ENCODE results near the gene LDB2.
"Not testable (repeated sequence)": the region's sequence is repeated elsewhere in the genome, so short reads cannot be mapped to it uniquely, and the experiment has no call there.

LDB2 gene

DNA sequence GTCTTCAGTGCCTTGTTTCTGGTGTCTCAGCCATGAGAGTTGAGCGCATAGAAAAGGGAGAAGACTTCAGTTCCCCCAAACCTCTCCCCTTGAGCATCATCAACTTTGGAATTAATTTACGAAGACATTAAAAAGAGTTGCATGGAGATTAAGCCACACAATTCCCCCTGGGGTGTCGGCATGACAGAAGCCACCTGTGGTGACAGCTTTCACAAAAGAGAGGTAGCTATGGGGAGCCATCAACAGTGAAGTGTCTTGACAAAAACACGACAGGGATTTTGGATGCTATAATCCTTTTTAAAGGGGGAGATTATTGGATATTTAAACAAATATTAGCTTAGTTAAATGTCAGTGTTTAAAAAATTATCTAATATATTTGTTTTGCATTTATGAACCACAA lies 307.6 kb downstream of the LDB2 start:
- no peak for DNase-seq

DNA sequence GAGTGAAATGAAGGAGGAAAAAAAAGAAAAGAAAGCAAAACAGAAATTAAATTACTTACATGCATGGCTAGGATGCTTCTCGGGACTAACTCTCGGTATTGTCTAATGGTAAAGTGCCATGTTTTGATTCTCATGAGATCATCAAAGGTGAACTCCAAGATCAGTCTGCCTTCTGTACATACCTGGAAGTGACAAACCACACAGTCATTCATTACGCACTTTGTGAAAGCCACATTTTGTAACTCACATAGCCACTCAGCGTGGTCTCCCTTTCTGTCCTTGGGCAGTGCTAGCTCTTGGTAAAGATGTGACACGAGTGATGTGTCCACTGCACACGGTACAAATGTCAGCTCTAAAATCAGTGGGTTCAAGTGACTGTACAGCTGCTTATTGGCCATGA lies 309.8 kb downstream of the LDB2 start:
- no peak for DNase-seq

DNA sequence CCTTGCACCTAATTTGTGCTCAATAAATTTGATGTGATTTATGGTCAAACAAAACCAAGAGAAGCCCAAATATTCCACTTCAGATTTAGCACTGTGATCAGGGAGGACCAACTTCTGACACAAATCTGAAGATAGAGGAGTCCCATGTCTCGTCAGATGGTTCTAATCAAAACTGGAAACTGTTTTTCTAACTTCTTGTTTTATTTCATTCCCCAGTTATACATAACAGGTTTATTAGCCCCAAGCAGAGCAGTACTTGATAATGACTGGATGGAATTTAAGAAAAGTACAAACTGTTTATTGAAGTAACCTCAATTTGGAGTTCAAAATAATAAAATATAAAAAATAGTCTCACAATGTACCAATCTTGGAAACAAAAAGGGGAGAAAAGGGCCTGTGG lies 310.3 kb downstream of the LDB2 start:
- DNase-seq: no peak

DNA sequence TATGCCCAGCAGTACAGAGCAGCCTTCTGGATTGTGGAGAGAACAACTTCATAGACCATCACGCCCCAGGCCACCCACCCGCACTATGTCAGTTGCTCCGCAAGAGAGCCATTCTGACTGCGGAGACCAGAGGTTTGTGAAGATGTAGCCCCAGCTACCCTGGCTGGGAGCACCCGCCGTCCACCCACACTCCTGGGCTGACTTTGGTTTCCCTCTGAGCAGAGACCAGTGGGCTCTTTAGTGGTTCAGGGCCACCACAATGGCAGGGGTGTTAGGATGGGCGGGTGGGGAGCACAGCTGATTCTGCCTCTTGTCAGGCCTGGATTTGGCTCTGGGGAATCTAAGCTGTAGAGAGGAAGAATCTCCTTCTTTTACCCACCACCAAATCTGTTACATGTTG lies 313.4 kb downstream of the LDB2 start:
- DNase-seq: no peak

DNA sequence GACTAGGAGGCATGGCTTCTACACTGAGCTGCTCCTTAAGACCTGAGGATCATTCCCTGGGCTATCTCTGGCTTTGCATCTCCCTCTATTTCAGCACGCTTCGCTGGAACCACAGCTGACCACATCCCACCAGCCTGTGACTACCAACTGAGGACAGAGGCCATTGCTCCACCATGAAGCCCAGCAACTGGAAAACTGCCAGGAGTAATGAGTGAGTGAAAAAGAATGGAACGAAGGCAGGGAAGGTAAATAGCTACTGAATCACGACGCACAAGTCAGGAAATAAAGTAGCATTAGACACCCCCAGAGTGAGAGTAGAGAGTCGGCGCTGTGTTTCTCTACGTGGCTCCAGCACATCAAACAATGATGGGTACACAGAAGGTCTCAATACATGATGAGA lies 314.7 kb downstream of the LDB2 start:
- DNase-seq: no peak

DNA sequence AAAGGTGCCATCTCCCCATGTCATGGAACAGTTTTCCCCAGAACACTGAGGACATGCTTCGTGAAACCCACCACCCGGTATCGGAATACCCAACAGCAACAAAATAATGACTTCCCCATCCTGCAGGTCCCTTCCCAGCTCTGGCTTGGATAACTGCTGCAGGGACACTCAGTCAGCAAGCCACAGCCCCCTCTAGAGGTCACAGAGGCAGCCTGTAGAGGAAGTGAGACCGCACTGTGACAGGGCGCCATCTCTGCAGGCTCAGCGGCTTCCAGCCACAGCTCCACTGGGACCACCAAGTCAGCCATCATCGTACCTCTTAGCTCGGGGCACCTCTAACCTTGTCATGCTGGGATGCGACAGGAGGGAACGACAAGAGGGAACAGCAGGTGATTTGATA lies 315.9 kb downstream of the LDB2 start:
- DNase-seq: no peak

DNA sequence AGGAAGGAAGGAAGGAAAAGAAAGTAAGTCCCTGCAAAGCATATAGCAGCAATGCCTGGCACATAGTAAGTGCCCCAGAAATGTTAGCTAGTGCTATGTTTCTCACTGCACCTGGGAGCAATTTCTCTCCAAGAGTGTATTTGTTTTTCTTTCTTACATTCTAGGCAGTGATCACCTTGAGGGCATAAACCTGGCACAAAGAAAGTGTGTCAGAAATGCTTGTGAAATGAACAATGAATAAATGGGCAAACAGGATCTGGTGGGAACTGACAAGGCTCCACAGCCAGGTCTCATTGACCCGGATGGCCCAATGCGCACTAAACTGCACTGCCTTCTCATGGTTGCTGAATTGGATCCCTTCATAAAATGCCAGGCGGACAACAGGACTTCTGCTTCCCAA lies 316.4 kb downstream of the LDB2 start:
- no peak for DNase-seq

DNA sequence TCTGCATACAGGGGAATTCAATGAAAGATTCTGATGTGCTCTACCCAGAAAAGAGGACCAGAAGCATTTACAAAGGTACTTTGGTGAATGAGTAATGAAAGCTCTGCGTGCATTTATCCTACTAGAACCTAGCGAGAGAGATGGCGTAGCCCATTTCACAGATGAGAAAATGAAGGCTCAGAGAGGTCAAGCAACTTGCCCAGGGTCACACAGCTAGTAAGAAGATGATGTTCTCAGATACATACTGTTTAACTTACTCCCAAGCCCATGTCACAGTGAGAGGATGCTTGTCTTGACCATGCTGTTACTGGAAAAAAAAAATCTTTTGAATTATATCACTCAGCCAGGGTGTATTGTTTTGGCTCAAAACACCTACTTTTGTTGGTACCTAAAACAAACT lies 317.3 kb downstream of the LDB2 start:
- DNase-seq: no peak

DNA sequence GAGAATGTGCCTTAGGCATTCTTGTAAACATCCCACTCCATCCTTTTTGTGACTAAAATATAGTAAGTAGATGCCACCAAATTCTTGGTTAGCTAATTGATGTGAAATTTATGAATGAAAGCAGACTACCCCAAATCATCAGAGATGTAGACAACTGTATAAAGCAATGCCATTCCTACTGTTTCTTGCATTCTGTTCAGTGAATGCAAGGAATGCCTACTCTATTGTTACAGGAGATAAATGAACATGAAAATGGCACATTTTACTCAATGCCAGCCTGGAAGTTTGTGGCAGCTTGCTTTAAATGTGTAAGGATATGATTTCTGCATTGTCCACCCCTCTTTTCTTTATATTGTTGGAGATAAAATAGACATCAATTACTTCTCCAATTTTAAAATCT lies 317.9 kb downstream of the LDB2 start:
- no peak for DNase-seq

DNA sequence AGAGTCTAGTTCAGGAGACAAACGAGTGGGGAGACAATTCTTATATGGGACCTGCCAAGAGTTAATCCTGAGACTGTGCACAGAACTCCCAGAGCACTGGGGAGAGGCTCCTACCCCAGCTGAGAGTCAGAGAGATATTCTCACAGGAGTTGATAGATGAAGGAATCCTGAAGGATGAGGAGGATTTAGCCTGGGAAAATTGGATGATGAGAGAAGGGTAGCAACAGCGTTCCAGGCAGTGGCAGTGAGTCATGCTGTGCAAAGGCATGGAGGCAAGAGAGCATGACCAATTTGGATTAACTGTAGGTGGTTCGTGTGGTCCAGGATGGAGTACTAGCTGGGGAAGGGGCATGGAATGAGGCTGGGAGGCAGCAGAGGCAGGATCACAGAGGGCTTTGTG lies 318.6 kb downstream of the LDB2 start:
- no peak for DNase-seq

DNA sequence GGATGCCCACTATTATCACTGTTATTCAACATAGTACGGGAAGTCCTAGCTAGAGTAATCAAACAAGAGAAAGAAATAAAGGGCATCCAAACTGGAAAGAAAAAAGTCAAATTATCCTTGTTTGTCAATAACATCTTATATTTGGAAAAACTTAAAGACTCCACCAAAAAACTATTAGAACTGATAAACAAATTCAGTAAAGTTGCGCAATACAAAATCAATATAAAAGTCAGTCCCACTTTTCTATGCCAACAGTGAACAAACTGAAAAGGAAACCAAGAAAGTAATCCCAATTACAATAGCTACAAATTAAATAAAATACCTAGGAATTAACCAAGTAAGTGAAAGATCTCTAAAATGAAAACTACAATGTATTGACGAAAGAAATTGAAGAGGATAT lies 321.3 kb downstream of the LDB2 start:
- DNase-seq: no peak

DNA sequence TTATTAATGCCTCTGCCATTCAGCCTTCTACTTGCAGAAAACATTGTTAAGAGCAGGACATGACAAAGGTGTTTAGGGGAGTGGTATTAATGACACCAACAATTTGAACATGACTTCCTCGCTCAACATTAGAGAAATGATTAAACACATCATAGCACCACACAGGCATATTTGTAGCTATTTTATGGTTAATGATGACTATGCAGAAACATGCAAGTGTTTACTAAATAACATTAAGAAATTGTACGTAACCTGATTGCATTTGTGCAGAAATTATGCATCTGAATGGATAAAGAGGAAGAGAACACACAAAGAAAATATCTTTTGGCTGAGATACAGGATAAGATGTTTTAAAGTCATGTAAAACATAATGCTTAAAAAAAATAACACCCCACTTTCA lies 323.5 kb downstream of the LDB2 start:
- DNase-seq: no peak

DNA sequence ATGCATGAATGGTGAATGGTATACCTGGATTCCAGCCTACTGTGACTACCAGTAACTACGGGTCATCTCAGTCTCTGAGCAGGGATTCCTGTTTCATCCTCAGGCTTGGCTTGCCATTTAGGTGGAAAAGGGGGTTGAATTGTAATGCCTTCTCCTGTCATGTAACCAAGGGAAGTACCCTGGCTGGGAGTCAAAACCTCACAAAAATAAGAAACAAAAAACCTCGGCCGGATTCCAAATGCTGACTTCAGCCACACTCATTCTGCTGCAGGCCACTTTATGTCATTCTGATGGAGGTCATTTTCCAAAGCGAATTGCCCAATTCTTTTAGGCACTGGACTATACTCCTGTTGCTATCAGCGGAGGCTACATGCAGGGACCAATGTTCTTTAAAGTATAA lies 324.7 kb downstream of the LDB2 start:
- DNase-seq: no peak

DNA sequence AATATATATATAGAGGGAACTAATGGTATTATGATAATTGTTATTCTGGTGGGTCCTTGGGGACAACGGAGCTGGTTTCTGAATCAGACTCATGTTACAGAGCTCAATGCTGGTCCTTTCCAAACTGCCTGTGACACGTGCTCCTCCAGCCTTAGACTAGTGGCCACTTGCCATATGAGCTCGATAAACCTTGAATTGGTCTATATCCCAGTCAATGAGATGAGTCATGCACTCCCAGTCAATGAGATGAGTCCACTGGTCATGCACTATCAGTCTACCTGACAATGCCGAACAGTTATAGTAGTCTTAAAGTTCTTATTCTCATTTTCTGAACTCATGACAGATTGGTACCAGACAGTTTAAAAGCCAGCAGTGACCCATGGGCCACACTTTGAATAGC lies 325.2 kb downstream of the LDB2 start:
- DNase-seq: no peak

DNA sequence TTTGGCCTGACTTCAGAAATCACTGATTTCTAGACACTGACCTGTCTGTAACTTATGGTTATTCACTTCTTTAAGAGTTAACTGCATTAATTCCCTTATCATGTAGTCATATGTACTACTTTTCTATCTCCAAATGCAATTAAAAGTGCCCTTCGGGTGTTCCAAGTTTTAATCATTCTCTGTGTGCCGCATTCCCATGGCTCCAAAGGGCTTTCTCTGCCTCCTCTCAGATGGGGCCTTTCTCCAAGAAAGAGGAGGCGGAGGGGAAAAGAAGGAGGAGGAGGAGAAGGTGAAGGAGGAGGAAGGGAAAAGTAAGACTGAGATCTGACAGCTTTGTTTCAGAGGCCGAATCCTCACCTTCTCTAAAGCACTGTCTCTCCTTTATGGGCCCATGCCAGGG lies 325.8 kb downstream of the LDB2 start:
- DNase-seq: no peak

DNA sequence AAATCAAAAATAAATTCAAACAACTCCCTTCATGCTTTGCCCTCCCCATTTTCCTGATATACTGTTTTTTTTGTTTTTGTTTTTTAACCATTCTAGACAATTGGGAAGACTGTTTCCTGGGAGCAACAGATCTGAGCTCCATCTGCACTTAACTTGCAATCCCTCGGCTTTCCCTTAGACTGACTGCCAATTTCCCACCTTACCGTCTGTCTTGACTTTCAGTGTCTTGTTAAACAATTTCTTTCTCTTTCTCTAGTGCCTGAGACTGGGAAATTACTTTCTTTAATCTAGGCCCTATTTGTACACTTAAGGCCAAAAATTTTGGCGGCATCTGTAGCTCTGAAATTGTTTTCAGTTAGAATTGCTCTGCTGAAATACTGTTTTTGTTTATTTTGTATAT lies 326.3 kb downstream of the LDB2 start:
- no peak for DNase-seq

DNA sequence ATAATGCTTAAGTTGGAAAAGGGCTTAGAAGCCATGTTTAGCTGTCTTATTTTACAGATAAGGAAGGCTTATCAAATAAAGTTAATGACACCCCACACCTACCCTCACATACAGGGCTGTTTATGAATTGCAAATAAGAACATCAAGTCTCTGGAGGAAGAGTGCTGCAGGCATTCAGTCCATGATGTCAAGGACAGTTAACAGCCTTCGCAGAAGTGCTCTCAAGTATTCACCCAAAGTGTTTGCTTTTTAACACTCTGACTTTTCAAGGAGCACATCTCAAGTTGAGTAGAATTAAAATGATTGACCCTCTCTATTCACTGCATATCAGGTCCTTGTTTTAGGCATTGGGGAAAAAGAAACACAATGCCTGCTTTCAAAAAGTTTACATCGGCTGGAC lies 328.7 kb downstream of the LDB2 start:
- no peak for DNase-seq

DNA sequence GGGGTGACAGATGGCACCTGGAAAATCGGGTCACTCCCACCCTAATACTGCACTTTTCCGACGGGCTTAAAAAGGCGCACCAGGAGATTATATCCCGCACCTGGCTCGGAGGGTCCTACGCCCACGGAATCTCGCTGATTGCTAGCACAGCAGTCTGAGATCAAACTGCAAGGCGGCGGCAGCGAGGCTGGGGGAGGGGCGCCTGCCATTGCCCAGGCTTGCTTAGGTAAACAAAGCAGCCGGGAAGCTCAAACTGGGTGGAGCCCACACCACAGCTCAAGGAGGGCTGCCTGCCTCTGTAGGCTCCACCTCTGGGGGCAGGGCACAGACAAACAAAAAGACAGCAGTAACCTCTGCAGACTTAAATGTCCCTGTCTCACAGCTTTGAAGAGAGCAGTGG lies 341.1 kb downstream of the LDB2 start:
- not testable (repeated sequence) for DNase-seq

DNA sequence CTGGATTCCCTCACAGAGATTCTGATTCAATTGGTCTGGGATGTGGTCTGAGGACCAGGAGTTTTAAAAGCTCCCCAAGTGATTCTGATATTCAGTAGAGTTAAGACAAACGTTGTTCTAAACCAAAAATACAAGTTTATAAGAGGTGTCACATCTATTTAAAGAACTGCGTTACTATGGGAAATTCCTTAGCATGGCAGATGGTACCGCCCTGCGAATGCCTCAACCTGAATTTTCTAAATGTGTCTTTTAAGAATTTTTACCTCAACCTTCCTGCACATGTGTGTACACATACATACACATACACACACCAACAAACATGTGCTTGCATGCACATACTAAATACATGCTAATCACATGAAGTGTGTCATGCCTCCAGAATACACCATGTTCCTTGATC lies 343.3 kb downstream of the LDB2 start:
- DNase-seq: no peak

DNA sequence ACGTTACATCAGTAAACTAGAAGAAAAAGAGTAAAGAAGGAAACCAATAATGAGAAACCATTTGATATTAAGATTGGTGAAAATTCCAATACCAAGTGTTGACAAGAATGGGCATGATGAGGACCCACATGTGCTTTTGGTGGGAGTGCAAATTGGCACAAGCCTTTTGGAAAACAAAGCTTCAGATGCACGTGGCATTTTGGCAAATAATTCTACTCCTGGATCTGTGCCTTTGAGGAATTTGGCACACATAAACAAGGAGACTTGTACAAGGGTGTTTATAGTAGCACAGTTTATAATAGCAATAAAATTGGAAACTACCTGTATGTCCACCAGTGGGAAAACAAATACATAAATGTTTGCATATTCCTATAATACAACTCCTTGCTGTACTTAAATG lies 347.9 kb downstream of the LDB2 start:
- no peak for DNase-seq

DNA sequence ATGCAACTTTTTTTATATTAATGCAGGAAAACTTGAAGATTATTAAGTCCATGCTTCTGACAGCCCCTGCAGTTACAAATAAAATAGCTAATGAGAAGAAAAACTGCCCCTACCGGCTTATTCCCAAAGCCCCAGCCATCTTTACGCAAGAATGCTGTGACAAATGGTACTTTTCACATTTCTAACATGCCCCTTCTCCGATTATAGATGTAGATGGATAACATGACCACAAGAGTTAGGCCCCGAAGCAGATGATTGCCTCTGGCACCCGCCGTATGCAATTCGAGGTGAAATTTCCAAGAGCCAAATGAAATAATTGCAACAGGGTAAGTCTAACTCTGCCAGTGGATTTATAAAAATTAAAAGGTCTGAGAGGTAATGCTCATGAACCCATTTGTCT lies 352.8 kb downstream of the LDB2 start:
- DNase-seq: no peak

DNA sequence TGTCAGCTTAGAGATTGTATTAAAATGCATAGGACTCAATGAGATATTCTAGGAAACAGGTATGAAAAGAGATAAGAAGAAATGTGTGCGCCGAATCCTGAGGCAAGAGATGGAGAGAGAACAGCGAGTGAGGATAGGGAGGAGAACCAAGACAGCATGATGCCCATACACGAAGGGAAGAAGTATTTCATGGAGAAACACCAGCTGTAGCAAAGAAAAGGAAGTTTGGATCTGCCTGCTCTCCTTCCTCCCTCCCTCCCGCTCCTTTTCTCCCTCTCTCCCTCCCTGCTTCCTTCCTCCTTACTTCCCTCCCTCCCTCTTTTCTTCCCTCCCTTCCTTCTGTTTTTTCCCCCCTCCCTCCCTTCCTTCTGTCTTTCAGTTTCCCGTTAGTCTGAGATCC lies 353.6 kb downstream of the LDB2 start:
- no peak for DNase-seq

DNA sequence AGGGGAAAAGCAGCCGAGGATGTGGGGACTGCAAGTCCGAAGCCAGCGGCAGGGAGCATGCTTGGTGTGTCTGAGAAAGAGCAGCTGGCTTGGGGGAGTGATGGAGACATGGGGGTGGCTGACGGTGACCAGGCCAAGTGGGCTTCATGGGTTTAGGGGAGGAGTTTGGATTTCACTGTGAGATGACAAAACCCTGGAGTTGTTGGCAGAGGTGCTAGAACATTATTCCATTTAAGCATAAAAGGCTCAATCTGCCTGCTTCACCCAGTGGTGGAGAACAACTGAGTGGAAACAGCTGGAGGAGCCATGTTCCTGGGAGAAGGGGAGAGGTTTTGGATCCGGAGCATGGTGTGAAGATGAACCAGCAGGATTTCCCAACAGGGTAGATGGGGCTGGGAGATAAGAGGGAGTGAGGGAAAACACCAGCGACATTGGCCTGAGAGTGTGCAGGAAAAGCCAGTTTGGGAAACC lies 354.2 kb downstream of the LDB2 start:
- no peak for DNase-seq

DNA sequence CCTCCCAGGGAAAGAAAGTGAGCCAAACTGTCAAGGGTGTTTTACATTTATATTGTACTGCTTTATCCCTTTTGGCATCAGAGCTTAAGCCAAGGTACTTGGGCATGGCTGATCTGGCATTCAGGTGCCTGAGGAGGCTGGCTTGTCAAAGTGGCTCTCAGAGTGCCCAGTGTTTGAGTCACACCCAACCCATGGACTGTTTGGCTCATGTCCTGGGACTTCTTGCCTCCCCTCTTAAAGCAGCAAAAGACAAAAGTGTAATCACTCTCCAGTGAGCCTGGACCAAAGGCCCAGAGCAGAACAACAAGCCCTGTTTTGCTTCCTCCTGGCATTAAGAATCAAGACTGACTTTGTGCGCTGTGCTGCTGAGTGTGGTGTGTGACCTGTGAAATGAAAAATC lies 360.5 kb downstream of the LDB2 start:
- DNase-seq: no peak

DNA sequence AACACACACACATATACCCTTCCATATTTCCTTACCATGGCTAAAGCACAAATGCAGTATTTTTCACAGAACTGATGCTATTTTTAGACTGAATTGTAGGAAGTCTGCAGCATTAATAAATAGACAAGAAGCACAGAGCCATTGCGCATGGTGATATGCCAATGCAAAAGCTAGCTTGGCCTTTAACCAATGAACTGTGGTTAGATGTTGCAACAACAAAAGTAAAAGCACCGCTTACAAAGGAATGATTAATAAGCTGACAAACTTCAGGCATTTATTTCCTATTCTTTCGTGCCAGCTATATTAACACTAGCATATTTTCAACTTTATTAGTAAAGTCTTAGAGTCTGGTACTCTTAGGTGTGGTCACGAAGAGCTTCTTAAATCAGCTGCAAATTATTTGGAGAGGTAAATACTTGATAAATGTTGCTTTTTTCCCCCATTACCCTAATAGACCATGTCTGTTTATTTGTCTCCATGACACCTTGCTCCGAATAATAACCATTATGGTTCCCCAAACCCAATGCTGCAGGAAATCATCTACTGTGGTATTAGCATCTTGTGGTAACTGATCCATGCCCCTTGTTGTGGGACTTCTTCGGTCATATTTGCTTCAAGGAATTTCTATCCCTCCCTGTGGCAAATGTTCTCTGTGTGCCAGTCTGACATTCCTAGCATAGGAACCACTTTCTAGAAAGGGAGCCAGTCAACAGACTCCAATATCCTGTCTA lies 366.0 kb downstream of the LDB2 start:
- no peak for DNase-seq
